ENCODE measurements around the gene TIGD3. TPM values are rescaled to one million over a fixed set of nuclear protein-coding genes. Genes with fewer than 3 reads are reported as not detected.

The TIGD3 gene
- total and polyA plus RNA-seq, 9 of the 15 experiments (the other 6 are each of a cell fraction or from before 2014, with no cell fraction given) = 0.06 to 1.3 (median 0.56) TPM

DNA sequence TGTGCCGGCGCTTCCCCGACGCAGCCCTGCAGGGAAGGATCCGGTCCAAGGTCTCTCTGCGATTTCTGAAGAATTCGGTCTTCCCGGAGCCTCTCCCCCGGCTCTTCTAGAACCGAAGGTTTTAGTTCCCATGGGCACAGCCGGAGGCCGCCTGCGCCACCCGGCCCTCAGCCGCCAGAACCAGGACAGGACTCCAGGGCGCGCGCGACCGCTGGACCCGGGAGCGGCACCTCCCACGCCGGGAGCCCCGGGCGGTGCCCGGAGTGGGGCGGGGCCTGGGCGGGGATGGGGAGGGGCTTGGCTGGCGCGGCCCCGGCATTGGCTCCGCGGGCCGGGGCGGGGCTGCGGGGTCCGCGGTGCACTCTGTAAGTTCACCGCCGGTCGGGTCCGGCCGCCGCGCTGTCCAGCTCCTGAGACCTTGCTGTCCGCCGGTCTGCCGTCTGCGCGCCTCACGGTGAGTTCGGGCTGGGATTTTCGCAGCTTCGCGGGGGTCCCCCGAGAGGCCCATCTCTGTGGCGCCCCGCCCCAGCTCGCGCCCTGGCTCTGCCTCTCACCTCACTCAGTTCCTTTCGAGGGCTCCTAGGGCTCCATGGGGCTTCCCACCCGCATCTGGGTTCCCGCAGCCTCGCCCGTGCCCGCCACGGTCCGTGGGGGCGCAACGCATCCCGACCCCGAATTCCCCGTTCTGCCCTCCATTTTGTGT lies 39.9 kb upstream of the TIGD3 start, which contains the start of gene CDC42EP2 (continued):
- TF ChIP-seq NCOA2 (IDR thresholded peaks at IDR 0.05; ENCODE audit: partially characterized antibody in 2 of 2) (no peak), TBP (optimal IDR thresholded peaks at IDR 0.05; ENCODE audit: low read depth, low read length) (peak; percentile 59), NRF1 (conservative IDR thresholded peaks at IDR 0.05 in 1 of 2, IDR thresholded peaks at IDR 0.05 in 1 of 2) (peak; percentile 35 to 53; a peak in 2 of 4 replicates), POLR2A (conservative IDR thresholded peaks at IDR 0.05) (peak; percentile 79), GTF2A2 (tag; IDR thresholded peaks at IDR 0.05) (no peak), NR2C2 (CRISPR knock-in tag; IDR thresholded peaks at IDR 0.05) (no peak), NR2C2 (tag; IDR thresholded peaks at IDR 0.05) (peak; percentile 60), PHF8 (IDR thresholded peaks at IDR 0.05; ENCODE audit: borderline replicate concordance, low read length) (peak; percentile 56; the same call in 1 of the 2 replicates), CREM (IDR thresholded peaks at IDR 0.05; ENCODE audit: low read depth) (peak; percentile 27; the same call in 1 of the 2 replicates), STAG1 (CRISPR knock-in tag; IDR thresholded peaks at IDR 0.05; ENCODE audit: borderline replicate concordance) (no peak), CREB1 (IDR thresholded peaks at IDR 0.05) (peak; percentile 21; the same call in 1 of the 2 replicates), CREB1 (CRISPR knock-in tag; IDR thresholded peaks at IDR 0.05) (peak; percentile 5; the same call in 1 of the 2 replicates), RCOR1 (IDR thresholded peaks at IDR 0.05; ENCODE audit: borderline replicate concordance in 1 of 2, low read depth in 2 of 2, low read length in 2 of 2) (0 out of 4 replicates have a peak, but pooled peaks of 1 of the 2 experiments have one; percentile 4), THRAP3 (IDR thresholded peaks at IDR 0.05; ENCODE audit: borderline replicate concordance) (no peak), TAF1 (IDR thresholded peaks at IDR 0.05; ENCODE audit: control insufficient read depth, extremely low read depth, insufficient read depth, low read length, severe bottlenecking) (peak; percentile 47), GABPB1 (CRISPR knock-in tag; IDR thresholded peaks at IDR 0.05) (peak; percentile 51; the same call in 1 of the 2 replicates), RNF2 (IDR thresholded peaks at IDR 0.05) (no peak), TEAD1 (CRISPR knock-in tag; IDR thresholded peaks at IDR 0.05) (0 out of 4 replicates have a peak, but pooled peaks of 1 of the 2 experiments have one; percentile 12), CBX8 (IDR thresholded peaks at IDR 0.05; ENCODE audit: borderline replicate concordance, extremely low read depth, low read depth, low read length, poor library complexity, severe bottlenecking) (no peak), NFATC3 (IDR thresholded peaks at IDR 0.05) (no peak)
- TF ChIP-seq, protein P1, sequence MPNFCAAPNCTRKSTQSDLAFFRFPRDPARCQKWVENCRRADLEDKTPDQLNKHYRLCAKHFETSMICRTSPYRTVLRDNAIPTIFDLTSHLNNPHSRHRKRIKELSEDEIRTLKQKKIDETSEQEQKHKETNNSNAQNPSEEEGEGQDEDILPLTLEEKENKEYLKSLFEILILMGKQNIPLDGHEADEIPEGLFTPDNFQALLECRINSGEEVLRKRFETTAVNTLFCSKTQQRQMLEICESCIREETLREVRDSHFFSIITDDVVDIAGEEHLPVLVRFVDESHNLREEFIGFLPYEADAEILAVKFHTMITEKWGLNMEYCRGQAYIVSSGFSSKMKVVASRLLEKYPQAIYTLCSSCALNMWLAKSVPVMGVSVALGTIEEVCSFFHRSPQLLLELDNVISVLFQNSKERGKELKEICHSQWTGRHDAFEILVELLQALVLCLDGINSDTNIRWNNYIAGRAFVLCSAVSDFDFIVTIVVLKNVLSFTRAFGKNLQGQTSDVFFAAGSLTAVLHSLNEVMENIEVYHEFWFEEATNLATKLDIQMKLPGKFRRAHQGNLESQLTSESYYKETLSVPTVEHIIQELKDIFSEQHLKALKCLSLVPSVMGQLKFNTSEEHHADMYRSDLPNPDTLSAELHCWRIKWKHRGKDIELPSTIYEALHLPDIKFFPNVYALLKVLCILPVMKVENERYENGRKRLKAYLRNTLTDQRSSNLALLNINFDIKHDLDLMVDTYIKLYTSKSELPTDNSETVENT (CRISPR knock-in tag; IDR thresholded peaks at IDR 0.05) = peak; percentile 46; the same call in 1 of the 2 replicates
- TF ChIP-seq, protein P2, sequence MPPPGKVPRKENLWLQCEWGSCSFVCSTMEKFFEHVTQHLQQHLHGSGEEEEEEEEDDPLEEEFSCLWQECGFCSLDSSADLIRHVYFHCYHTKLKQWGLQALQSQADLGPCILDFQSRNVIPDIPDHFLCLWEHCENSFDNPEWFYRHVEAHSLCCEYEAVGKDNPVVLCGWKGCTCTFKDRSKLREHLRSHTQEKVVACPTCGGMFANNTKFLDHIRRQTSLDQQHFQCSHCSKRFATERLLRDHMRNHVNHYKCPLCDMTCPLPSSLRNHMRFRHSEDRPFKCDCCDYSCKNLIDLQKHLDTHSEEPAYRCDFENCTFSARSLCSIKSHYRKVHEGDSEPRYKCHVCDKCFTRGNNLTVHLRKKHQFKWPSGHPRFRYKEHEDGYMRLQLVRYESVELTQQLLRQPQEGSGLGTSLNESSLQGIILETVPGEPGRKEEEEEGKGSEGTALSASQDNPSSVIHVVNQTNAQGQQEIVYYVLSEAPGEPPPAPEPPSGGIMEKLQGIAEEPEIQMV (tag; conservative IDR thresholded peaks at IDR 0.05; ENCODE audit: low read depth) = peak; percentile 83
